ENCODE results near the gene HSPB6.

- TF ChIP-seq TAF1 (IDR thresholded peaks at IDR 0.05; ENCODE audit: borderline replicate concordance, insufficient read depth, low read length) (no peak), POLR2AphosphoS5 (IDR thresholded peaks at IDR 0.05; ENCODE audit: low read depth, low read length) (no peak)
Observed at GRCh38 chr19:35750167-35750566, 6.7 kb downstream of the HSPB6 start.
